ENCODE measurements around the gene THAP9.

The THAP9 gene

GRCh38 chr4:82918091-82918490 lies 17.6 kb downstream of the THAP9 start:
- no peaks in the 10 kb centered on the region for H3K27me3 ChIP-seq (ENCODE audit: control insufficient read depth, insufficient read depth, low read length)
- H3K9ac ChIP-seq (ENCODE audit: low read length), result no peak overlapping the region
- no peak overlapping the region for H3K4me3 ChIP-seq (ENCODE audit: low read depth, low read length)
- peaks cover 26% of the 10 kb centered on the region for H3K36me3 ChIP-seq (ENCODE audit: control insufficient read depth, insufficient read depth, low read length)
- H3K4me1 ChIP-seq (ENCODE audit: control insufficient read depth, insufficient read depth, low read length), result no peaks in the 10 kb centered on the region
- no peak overlapping the region for H3K27ac ChIP-seq (ENCODE audit: low read depth, low read length)
- H3K9me3 ChIP-seq (ENCODE audit: control insufficient read depth, insufficient read depth, low read depth, low read length), result no peaks in the 10 kb centered on the region

- H3K4me1 ChIP-seq (ENCODE audit: control insufficient read depth, insufficient read depth, low read length), result no peaks in the 10 kb centered on the region
- H3K9me3 ChIP-seq (ENCODE audit: control insufficient read depth, insufficient read depth, low read depth, low read length), result no peaks in the 10 kb centered on the region
- H3K27ac ChIP-seq (ENCODE audit: low read depth, low read length), result no peak overlapping the region
- H3K27me3 ChIP-seq (ENCODE audit: control insufficient read depth, insufficient read depth, low read length), result no peaks in the 10 kb centered on the region
- H3K4me3 ChIP-seq (ENCODE audit: low read depth, low read length), result no peak overlapping the region
- H3K36me3 ChIP-seq (ENCODE audit: control insufficient read depth, insufficient read depth, low read length), result peaks cover 23% of the 10 kb centered on the region
- no peak overlapping the region for H3K9ac ChIP-seq (ENCODE audit: low read length)
Measured at GRCh38 chr4:82919386-82919785, 18.9 kb downstream of the THAP9 start.

- H3K4me1 ChIP-seq (ENCODE audit: control insufficient read depth, insufficient read depth, low read length), result no peaks in the 10 kb centered on the region
- H3K9me3 ChIP-seq (ENCODE audit: control insufficient read depth, insufficient read depth, low read depth, low read length), result no peaks in the 10 kb centered on the region
- no peak overlapping the region for H3K9ac ChIP-seq (ENCODE audit: low read length)
- no peaks in the 10 kb centered on the region for H3K27me3 ChIP-seq (ENCODE audit: control insufficient read depth, insufficient read depth, low read length)
- no peak overlapping the region for H3K27ac ChIP-seq (ENCODE audit: low read depth, low read length)
- no peak overlapping the region for H3K4me3 ChIP-seq (ENCODE audit: low read depth, low read length)
- peaks cover 21% of the 10 kb centered on the region for H3K36me3 ChIP-seq (ENCODE audit: control insufficient read depth, insufficient read depth, low read length)
Measured at GRCh38 chr4:82921795-82922194, 21.3 kb downstream of the THAP9 start.

DNA sequence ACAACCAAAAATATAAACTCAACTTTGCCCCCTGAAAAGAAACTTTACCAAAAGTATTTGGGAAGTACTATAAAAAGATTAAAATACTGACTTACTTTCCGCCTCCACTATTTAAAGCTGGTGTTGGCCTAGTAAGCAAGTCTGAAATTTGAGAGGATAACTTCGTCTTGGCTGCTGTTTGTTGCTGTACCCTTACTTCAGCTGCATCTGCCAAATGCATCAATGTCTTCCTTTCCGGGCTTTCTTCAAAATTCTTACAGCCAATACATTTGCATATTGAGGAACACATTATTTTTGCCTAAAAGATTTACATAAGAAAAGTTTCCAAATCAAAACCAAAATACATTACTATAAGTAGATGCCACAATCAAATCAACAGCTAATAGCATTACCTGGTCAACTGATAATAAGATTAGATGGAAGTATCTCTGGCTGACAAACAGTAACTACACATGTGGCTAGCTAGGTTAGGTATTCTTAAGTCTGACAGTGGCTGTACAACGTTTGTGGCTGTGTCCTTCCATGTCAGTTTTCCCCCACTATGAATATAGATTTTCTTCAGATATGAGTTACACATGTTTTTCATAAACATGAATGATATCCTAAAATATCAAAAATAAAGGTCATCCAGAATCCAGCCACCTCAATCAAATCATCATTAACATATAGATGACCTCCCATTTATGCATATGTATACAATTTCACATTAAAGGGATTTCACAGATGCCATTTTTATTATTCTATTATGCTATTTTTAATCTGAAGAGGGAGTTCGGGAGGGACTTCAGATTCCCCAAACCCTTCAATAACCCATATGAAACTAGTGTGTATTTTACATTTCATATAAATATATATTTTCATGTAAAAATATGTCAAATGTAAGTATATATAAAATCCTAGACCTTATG lies 30.6 kb downstream of the THAP9 start:
- H3K36me3 ChIP-seq (ENCODE audit: control insufficient read depth, insufficient read depth, low read length), result peaks cover 20% of the 10 kb centered on the region
- no peaks in the 10 kb centered on the region for H3K9me3 ChIP-seq (ENCODE audit: control insufficient read depth, insufficient read depth, low read depth, low read length)
- no peaks in the 10 kb centered on the region for H3K4me1 ChIP-seq (ENCODE audit: control insufficient read depth, insufficient read depth, low read length)
- H3K27ac ChIP-seq (ENCODE audit: low read depth, low read length), result no peak overlapping the region
- no peaks in the 10 kb centered on the region for H3K27me3 ChIP-seq (ENCODE audit: control insufficient read depth, insufficient read depth, low read length)
- H3K9ac ChIP-seq (ENCODE audit: low read length), result no peak overlapping the region
- H3K4me3 ChIP-seq (ENCODE audit: low read depth, low read length), result no peak overlapping the region

DNA sequence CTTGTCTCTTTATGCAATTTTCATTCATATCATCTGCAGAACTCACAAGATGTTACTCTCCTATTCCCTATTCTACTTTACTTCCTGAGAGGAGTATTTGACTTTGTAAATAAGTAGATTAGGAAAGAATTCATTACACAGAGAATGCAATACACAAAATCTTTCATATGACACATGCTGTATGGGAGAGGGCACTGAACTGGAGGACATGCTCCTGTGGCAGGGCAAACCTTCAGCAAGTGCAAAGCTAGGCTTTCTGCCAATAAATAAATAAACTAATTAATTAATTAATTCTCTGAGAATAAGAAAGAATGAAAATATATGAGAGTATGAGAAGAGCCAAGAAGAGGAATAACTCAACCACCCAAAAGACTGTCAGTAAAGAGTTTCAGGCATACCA lies 33.9 kb downstream of the THAP9 start:
- Histone ChIP-seq H3K27me3 (ENCODE audit: control insufficient read depth, insufficient read depth, low read length) (no peaks in the 10 kb centered on the region), H3K9me3 (ENCODE audit: control insufficient read depth, insufficient read depth, low read depth, low read length) (no peaks in the 10 kb centered on the region), H3K4me3 (ENCODE audit: low read depth, low read length) (no peak overlapping the region), H3K9ac (ENCODE audit: low read length) (no peak overlapping the region), H3K4me1 (ENCODE audit: control insufficient read depth, insufficient read depth, low read length) (no peaks in the 10 kb centered on the region), H3K36me3 (ENCODE audit: control insufficient read depth, insufficient read depth, low read length) (peaks cover 37% of the 10 kb centered on the region), H3K27ac (ENCODE audit: low read depth, low read length) (no peak overlapping the region)

DNA sequence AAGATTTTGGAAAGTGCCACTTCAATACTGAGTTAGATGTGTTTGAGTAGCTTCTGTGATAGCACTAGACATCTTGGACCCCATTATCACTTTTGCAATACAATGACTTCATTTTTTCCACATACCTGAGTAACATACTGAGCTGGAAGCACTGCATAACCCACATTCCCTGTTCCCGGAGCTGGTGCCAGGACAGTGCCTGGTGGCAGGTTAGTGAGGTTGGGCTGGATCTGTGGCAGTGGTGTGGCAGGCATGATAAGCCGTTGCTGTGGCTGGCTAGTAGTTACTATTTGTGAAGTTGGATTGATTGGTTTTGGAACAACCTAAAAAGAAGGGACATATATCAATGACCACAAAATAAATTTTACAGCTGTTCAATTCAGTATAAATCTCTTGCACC lies 38.9 kb downstream of the THAP9 start:
- no peak overlapping the region for H3K27ac ChIP-seq (ENCODE audit: low read depth, low read length)
- no peak overlapping the region for H3K9ac ChIP-seq (ENCODE audit: low read length)
- H3K4me3 ChIP-seq (ENCODE audit: low read depth, low read length), result no peak overlapping the region
- H3K4me1 ChIP-seq (ENCODE audit: control insufficient read depth, insufficient read depth, low read length), result no peaks in the 10 kb centered on the region
- H3K9me3 ChIP-seq (ENCODE audit: control insufficient read depth, insufficient read depth, low read depth, low read length), result no peaks in the 10 kb centered on the region
- H3K27me3 ChIP-seq (ENCODE audit: control insufficient read depth, insufficient read depth, low read length), result no peaks in the 10 kb centered on the region
- peaks cover 26% of the 10 kb centered on the region for H3K36me3 ChIP-seq (ENCODE audit: control insufficient read depth, insufficient read depth, low read length)

GRCh38 chr4:82947498-82947897 lies 47.0 kb downstream of the THAP9 start:
- Histone ChIP-seq H3K27me3 (ENCODE audit: control insufficient read depth, insufficient read depth, low read length) (no peaks in the 10 kb centered on the region), H3K36me3 (ENCODE audit: control insufficient read depth, insufficient read depth, low read length) (peaks cover 7% of the 10 kb centered on the region), H3K9ac (ENCODE audit: low read length) (no peak overlapping the region), H3K27ac (ENCODE audit: low read depth, low read length) (no peak overlapping the region), H3K4me1 (ENCODE audit: control insufficient read depth, insufficient read depth, low read length) (no peaks in the 10 kb centered on the region), H3K4me3 (ENCODE audit: low read depth, low read length) (no peak overlapping the region), H3K9me3 (ENCODE audit: control insufficient read depth, insufficient read depth, low read depth, low read length) (no peaks in the 10 kb centered on the region)

- Histone ChIP-seq H3K4me1 (ENCODE audit: control insufficient read depth, insufficient read depth, low read length) (no peaks in the 10 kb centered on the region), H3K36me3 (ENCODE audit: control insufficient read depth, insufficient read depth, low read length) (peaks cover 7% of the 10 kb centered on the region), H3K9ac (ENCODE audit: low read length) (no peak overlapping the region), H3K27ac (ENCODE audit: low read depth, low read length) (no peak overlapping the region), H3K9me3 (ENCODE audit: control insufficient read depth, insufficient read depth, low read depth, low read length) (no peaks in the 10 kb centered on the region), H3K4me3 (ENCODE audit: low read depth, low read length) (no peak overlapping the region), H3K27me3 (ENCODE audit: control insufficient read depth, insufficient read depth, low read length) (no peaks in the 10 kb centered on the region)
Measured at GRCh38 chr4:82948647-82949204, 48.2 kb downstream of the THAP9 start.

- no peak overlapping the region for H3K9ac ChIP-seq (ENCODE audit: low read length)
- no peak overlapping the region for H3K27ac ChIP-seq (ENCODE audit: low read depth, low read length)
- H3K27me3 ChIP-seq (ENCODE audit: control insufficient read depth, insufficient read depth, low read length), result no peaks in the 10 kb centered on the region
- H3K4me1 ChIP-seq (ENCODE audit: control insufficient read depth, insufficient read depth, low read length), result no peaks in the 10 kb centered on the region
- H3K36me3 ChIP-seq (ENCODE audit: control insufficient read depth, insufficient read depth, low read length), result peaks cover 2% of the 10 kb centered on the region
- no peaks in the 10 kb centered on the region for H3K9me3 ChIP-seq (ENCODE audit: control insufficient read depth, insufficient read depth, low read depth, low read length)
- no peak overlapping the region for H3K4me3 ChIP-seq (ENCODE audit: low read depth, low read length)
Measured at GRCh38 chr4:82951196-82951595, 50.7 kb downstream of the THAP9 start.

- no peaks in the 10 kb centered on the region for H3K36me3 ChIP-seq (ENCODE audit: control insufficient read depth, insufficient read depth, low read length)
- H3K4me1 ChIP-seq (ENCODE audit: control insufficient read depth, insufficient read depth, low read length), result no peaks in the 10 kb centered on the region
- H3K27me3 ChIP-seq (ENCODE audit: control insufficient read depth, insufficient read depth, low read length), result no peaks in the 10 kb centered on the region
- H3K9me3 ChIP-seq (ENCODE audit: control insufficient read depth, insufficient read depth, low read depth, low read length), result no peaks in the 10 kb centered on the region
- no peak overlapping the region for H3K4me3 ChIP-seq (ENCODE audit: low read depth, low read length)
- no peak overlapping the region for H3K9ac ChIP-seq (ENCODE audit: low read length)
- H3K27ac ChIP-seq (ENCODE audit: low read depth, low read length), result no peak overlapping the region
Measured at GRCh38 chr4:82954212-82954611, 53.7 kb downstream of the THAP9 start.

- H3K36me3 ChIP-seq (ENCODE audit: control insufficient read depth, insufficient read depth, low read length), result no peaks in the 10 kb centered on the region; the same call in 1 of the 2 replicates
- no peak overlapping the region for H3K4me3 ChIP-seq (ENCODE audit: low read depth, low read length)
- no peak overlapping the region for H3K9ac ChIP-seq (ENCODE audit: low read length)
- H3K9me3 ChIP-seq (ENCODE audit: control insufficient read depth, insufficient read depth, low read depth, low read length), result no peaks in the 10 kb centered on the region
- H3K4me1 ChIP-seq (ENCODE audit: control insufficient read depth, insufficient read depth, low read length), result no peaks in the 10 kb centered on the region
- no peak overlapping the region for H3K27ac ChIP-seq (ENCODE audit: low read depth, low read length)
- no peaks in the 10 kb centered on the region for H3K27me3 ChIP-seq (ENCODE audit: control insufficient read depth, insufficient read depth, low read length)
Measured at GRCh38 chr4:82957045-82957444, 56.5 kb downstream of the THAP9 start.
